Erythroblast (primary cell): ENCODE measurements around the gene TOGARAM1.

Experiments used
- GATA1 ChIP-seq: IDR thresholded peaks from 2 replicates; pipeline ENCODE4 v1.6.1; 2011; ENCODE audit warnings: low read depth, mild to moderate bottlenecking, control low read depth, low read length, moderate library complexity
- POLR2A ChIP-seq: IDR thresholded peaks from 2 replicates; pipeline ENCODE4 v1.6.1; 2011; ENCODE audit warnings: mild to moderate bottlenecking, low read length

DNA sequence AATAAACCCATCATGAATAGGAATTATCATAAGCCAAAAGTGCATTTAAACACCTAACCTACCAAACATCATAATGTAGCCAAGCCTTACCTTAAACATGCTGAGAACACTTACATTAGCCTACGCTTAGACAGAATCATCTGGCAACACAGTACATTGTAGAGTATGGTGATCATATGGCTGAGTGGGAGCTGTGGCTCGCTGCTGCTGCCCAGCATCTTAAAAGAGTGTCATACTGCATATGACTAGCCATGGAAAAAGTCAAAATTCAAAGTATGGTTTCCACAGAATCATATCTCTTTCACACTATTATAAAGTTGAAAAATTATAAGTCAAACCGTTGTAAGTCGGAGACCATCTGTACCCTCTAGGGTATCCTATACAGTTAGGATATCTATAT, 89.9 kb downstream of the TOGARAM1 start:
- TF ChIP-seq POLR2A = no peak
- no peak for TF ChIP-seq GATA1
